Measurements from ENCODE around the gene RAP2B. TPM values are rescaled to one million over a fixed set of nuclear protein-coding genes. Genes with fewer than 3 reads are reported as not detected.

RAP2B gene
- total RNA-seq, 4 donors from 2014 or later: 5.0 to 12.7 (median 10.1) TPM

DNA sequence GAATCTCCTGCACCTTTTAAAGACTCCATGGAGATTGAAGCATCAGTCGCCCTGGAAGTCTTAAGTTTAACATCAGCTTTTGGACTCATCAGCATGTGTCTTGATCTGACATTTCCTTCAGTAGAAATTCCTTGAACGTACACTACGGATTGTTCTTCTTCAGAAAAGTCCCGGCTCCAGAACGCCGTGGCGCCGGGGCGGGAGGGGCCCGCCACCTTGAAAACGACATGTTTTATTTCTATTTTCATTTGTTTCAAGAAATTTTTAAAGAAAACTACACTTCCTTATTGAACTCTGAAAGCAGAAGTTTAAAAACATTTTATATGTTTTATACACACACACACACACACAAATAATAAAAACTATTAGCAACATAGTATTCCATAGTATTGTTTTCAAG lies 32.6 kb upstream of the RAP2B start:
- no peaks in the 10 kb centered on the region for H3K4me1 ChIP-seq
- no peak for DNase-seq
- H3K27me3 ChIP-seq: no peaks in the 10 kb centered on the region
- TF ChIP-seq, protein P1, sequence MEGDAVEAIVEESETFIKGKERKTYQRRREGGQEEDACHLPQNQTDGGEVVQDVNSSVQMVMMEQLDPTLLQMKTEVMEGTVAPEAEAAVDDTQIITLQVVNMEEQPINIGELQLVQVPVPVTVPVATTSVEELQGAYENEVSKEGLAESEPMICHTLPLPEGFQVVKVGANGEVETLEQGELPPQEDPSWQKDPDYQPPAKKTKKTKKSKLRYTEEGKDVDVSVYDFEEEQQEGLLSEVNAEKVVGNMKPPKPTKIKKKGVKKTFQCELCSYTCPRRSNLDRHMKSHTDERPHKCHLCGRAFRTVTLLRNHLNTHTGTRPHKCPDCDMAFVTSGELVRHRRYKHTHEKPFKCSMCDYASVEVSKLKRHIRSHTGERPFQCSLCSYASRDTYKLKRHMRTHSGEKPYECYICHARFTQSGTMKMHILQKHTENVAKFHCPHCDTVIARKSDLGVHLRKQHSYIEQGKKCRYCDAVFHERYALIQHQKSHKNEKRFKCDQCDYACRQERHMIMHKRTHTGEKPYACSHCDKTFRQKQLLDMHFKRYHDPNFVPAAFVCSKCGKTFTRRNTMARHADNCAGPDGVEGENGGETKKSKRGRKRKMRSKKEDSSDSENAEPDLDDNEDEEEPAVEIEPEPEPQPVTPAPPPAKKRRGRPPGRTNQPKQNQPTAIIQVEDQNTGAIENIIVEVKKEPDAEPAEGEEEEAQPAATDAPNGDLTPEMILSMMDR (IDR thresholded peaks at IDR 0.05): no peak
- no peak for TF ChIP-seq POLR2A (IDR thresholded peaks at IDR 0.05)
- no peaks in the 10 kb centered on the region for H3K36me3 ChIP-seq
- H3K4me3 ChIP-seq: no peak overlapping the region
- no peak overlapping the region for H3K27ac ChIP-seq
- H3K9me3 ChIP-seq: no peaks in the 10 kb centered on the region

DNA sequence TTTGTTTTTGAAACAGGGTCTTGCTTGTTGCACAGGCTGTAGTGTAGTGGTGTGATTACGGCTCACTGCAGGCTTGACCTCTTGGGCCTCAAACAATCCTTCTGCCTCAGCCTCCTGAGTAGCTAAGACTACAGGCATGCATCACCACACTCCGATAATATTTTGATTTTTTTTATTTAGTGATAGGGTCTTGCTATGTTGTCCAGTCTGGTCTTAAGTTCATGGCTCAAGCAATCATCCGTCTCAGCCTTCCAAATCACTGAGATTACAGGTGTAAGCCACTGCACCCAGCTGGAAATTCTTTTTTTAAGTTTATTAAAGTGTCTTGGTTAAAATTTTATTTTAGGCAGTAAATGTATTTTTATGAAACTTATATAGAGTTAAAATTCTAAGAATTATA lies 32.2 kb upstream of the RAP2B start:
- Histone ChIP-seq H3K4me1 (no peaks in the 10 kb centered on the region), H3K27me3 (no peaks in the 10 kb centered on the region), H3K4me3 (no peak overlapping the region), H3K36me3 (no peaks in the 10 kb centered on the region), H3K27ac (no peak overlapping the region), H3K9me3 (no peaks in the 10 kb centered on the region)
- DNase-seq: no peak
- no peak for TF ChIP-seq POLR2A (IDR thresholded peaks at IDR 0.05)
- TF ChIP-seq, protein P1 (IDR thresholded peaks at IDR 0.05): no peak

GRCh38 chr3:153130312-153130977 lies 31.6 kb upstream of the RAP2B start:
- H3K4me3 ChIP-seq: no peak overlapping the region
- H3K27me3 ChIP-seq: no peaks in the 10 kb centered on the region
- no peaks in the 10 kb centered on the region for H3K4me1 ChIP-seq
- H3K27ac ChIP-seq: no peak overlapping the region
- no peak for TF ChIP-seq POLR2A (IDR thresholded peaks at IDR 0.05)
- TF ChIP-seq, protein P1 (IDR thresholded peaks at IDR 0.05): no peak
- no peaks in the 10 kb centered on the region for H3K36me3 ChIP-seq
- DNase-seq: no peak
- H3K9me3 ChIP-seq: no peaks in the 10 kb centered on the region

DNA sequence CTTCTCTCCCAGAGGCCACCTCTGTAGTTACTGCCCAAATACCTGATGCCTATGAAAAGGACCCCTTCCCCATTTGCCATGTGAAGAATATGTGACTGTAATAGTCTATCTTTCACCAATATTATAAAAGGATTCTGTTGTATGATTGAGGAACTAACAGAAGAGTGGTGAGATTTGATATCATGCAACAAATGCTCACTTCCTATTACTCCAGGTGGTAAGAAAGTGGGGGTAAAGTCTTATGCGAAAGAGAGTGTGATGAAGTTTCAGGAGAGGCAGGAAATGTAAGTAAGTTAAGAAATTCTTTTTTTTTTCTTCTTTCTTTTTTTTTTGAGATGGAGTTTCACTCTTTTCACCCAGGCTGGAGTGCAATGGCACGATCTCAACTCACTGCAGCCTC lies 24.4 kb upstream of the RAP2B start:
- Histone ChIP-seq H3K27me3 (no peaks in the 10 kb centered on the region), H3K9me3 (no peaks in the 10 kb centered on the region), H3K4me1 (peaks cover 0 to 19% (median 0%) of the 10 kb centered on the region in 4 donors), H3K27ac (no peak overlapping the region), H3K4me3 (no peak overlapping the region), H3K36me3 (no peaks in the 10 kb centered on the region)
- DNase-seq: no peak
- TF ChIP-seq, protein P1 (IDR thresholded peaks at IDR 0.05): no peak
- TF ChIP-seq POLR2A (IDR thresholded peaks at IDR 0.05): no peak

DNA sequence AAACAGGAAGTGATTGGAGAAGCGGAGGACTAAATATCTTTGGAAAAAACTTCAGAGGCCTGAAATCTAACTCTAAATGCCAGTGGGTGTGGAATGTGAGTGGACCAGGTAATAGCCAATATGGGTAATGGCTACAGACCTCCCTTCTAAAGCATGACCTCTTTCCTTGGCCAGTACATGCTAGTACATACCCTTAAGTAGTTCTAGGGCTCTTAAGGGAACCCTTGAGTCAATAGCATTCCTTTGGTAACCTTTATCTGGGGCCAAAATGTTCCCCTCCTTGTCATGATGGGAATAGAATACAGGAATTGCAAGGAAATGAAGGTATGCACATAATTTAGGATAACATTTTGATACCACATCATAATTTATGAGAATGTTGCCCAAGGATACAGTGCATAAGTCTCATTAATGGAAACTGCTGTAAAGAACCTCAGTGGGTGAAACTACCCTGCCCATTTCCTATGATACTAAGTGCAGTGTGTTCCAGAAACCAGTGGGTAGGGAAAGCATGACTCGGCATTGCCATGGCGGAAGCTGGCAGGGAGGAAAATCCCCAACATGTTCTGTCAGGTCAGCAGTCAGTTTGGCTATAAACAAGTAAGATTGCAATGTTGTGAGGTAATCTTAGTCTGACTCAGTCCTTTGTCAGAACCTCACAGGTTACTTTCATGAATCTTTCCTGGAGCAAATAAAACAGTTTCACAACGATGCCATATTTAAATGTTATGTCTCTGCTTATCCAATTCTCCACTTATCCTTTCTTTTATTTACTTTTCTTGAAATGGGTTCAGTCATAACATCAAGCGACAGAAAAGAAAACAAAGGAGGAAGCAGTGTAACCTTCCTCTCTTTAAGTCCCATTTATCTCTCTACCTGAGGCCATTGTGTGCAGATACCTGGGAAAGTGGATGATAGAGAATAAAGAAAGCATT lies 23.5 kb upstream of the RAP2B start:
- Histone ChIP-seq H3K9me3 (no peaks in the 10 kb centered on the region), H3K4me3 (no peak overlapping the region), H3K27me3 (no peaks in the 10 kb centered on the region), H3K36me3 (no peaks in the 10 kb centered on the region), H3K4me1 (peaks cover 0 to 19% (median 0%) of the 10 kb centered on the region in 4 donors), H3K27ac (peak overlapping the region in 3 of 4 donors; percentile 43 to 66 (median 60))
- TF ChIP-seq, protein P1 (IDR thresholded peaks at IDR 0.05): peak in 1 of 6 experiments; percentile 8
- TF ChIP-seq POLR2A (IDR thresholded peaks at IDR 0.05): no peak
- peak in 2 of 3 donors; percentile 75 to 80 for DNase-seq

Measured in Peyer's patch (tissue), 4 donors.